ENCODE data around the gene CLDN24. TPM values are rescaled to one million over a fixed set of nuclear protein-coding genes. Genes with fewer than 3 reads are reported as not detected.

CLDN24 gene
- polyA plus RNA-seq, 1 experiment = not detected

- ChIA-PET CTCF (interaction anchor here (0.8 kb wide), 1 partner anchor 15 kb away, joined by 3 read pairs; no protein-coding TSS in a partner anchor), POLR2A (no interaction called here)
- TF ChIP-seq CTCF (IDR thresholded peaks at IDR 0.05; ENCODE audit: low read depth, low read length) = no peak
- no peak overlapping the region for H3K4me3 ChIP-seq (ENCODE audit: low read depth, low read length)
- peaks cover 7% of the 10 kb centered on the region; the same call in 1 of the 2 replicates for H3K9me3 ChIP-seq (ENCODE audit: control insufficient read depth, insufficient read depth, low read length)
- H3K27me3 ChIP-seq (ENCODE audit: control insufficient read depth, insufficient read depth, low read length) = no peaks in the 10 kb centered on the region
- DNase-seq (ENCODE audit: low read depth, low spot score) = no peak
- no peak overlapping the region for H3K27ac ChIP-seq (ENCODE audit: low read depth, low read length)
These were observed 25.3 kb upstream of the CLDN24 start for GRCh38 chr4:183347566-183347965.

GRCh38 chr4:183347146-183347545, 24.9 kb upstream of the CLDN24 start:
- POLR2A ChIA-PET = no interaction called here
- no peak overlapping the region for H3K27ac ChIP-seq (ENCODE audit: low read depth, low read length)
- CTCF ChIA-PET = interaction anchor here (0.6 to 0.8 kb wide), 2 partner anchors 16 to 105 kb away, joined by 3 read pairs; no protein-coding TSS in a partner anchor

GRCh38 chr4:183345261-183345660, 23.0 kb upstream of the CLDN24 start:
- Histone ChIP-seq H3K4me3 (ENCODE audit: low read depth, low read length) (no peak overlapping the region), H3K27ac (ENCODE audit: low read depth, low read length) (no peak overlapping the region), H3K9me3 (ENCODE audit: control insufficient read depth, insufficient read depth, low read length) (peaks cover 7% of the 10 kb centered on the region; the same call in 1 of the 2 replicates), H3K27me3 (ENCODE audit: control insufficient read depth, insufficient read depth, low read length) (no peaks in the 10 kb centered on the region)
- no peak for DNase-seq (ENCODE audit: low read depth, low spot score)
- CTCF ChIA-PET = no interaction called here
- POLR2A ChIA-PET = no interaction called here
- no peak for TF ChIP-seq CTCF (IDR thresholded peaks at IDR 0.05; ENCODE audit: low read depth, low read length)

More at GRCh38 chr4:183347146-183347545, 24.9 kb upstream of the CLDN24 start:
- Histone ChIP-seq H3K9me3 (ENCODE audit: control insufficient read depth, insufficient read depth, low read length) (peaks cover 7% of the 10 kb centered on the region; the same call in 1 of the 2 replicates), H3K4me3 (ENCODE audit: low read depth, low read length) (no peak overlapping the region), H3K27me3 (ENCODE audit: control insufficient read depth, insufficient read depth, low read length) (no peaks in the 10 kb centered on the region)
- no peak for DNase-seq (ENCODE audit: low read depth, low spot score)
- TF ChIP-seq CTCF (IDR thresholded peaks at IDR 0.05; ENCODE audit: low read depth, low read length) = no peak

DNA sequence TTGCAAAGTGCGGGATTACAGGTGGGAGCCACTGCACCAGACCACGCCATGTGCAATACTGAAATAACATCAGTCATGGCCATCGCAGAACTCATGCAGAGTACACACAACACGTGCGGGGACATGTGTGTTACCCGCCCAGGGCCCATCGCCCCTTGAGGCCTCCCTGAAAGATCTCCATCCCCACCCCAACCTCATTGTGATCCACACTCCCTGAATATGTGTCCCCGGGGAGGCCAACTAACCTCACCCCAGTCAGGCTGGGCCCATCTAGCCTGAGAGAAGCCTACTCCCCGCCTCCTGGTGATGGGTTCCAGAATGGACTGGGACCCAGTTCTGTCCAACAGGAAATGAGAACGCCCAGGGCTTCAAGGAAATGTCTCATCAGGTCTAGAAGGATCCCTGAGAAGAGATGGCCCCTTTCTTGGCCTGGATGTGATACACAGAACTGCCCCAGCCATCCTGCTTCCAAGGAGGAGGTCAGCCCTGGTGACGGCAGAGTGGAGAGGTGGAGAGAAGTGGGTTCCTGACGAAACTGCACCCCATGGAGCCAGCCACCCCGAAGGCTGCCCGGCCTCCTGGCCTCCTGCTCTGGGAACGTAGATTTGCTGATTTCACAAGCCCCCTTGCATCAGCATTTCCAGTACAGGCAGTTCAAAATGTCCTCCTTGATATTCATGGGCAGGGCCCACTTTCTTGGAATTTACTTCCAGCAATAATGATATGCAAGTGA, 22.5 kb upstream of the CLDN24 start:
- TF ChIP-seq CTCF (IDR thresholded peaks at IDR 0.05; ENCODE audit: low read depth, low read length) = no peak
- no peak overlapping the region for H3K4me3 ChIP-seq (ENCODE audit: low read depth, low read length)
- CTCF ChIA-PET = interaction anchor here (0.7 kb wide), 2 partner anchors 19 to 434 kb away, joined by 3 to 4 read pairs; no protein-coding TSS in a partner anchor
- H3K27ac ChIP-seq (ENCODE audit: low read depth, low read length) = no peak overlapping the region
- no peak for DNase-seq (ENCODE audit: low read depth, low spot score)
- H3K27me3 ChIP-seq (ENCODE audit: control insufficient read depth, insufficient read depth, low read length) = no peaks in the 10 kb centered on the region
- POLR2A ChIA-PET = interaction anchor here (0.6 kb wide), 1 partner anchor 99 kb away, joined by 4 read pairs; no protein-coding TSS in a partner anchor
- peaks cover 7% of the 10 kb centered on the region; the same call in 1 of the 2 replicates for H3K9me3 ChIP-seq (ENCODE audit: control insufficient read depth, insufficient read depth, low read length)

DNA sequence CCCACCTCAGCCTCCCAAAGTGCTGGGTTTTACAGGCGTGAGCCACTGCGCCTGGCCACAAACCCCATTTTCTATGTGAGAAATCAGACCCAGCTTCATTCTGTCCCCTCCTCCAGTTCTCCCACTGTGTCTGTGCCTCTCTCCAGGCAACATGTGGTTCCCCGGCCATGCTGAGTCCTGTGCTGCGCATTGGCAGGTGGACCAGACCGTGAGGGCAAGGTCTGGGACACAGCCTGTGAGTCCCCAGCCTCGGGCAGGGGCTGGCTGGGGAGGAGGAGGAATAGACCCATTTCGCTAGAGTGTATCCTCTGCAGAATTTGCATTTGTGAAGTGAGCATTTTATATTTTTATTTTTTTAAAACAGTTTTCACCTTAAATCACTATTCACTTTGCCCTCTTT, 21.5 kb upstream of the CLDN24 start:
- Histone ChIP-seq H3K27me3 (ENCODE audit: control insufficient read depth, insufficient read depth, low read length) (no peaks in the 10 kb centered on the region), H3K4me3 (ENCODE audit: low read depth, low read length) (no peak overlapping the region), H3K27ac (ENCODE audit: low read depth, low read length) (no peak overlapping the region), H3K9me3 (ENCODE audit: control insufficient read depth, insufficient read depth, low read length) (peaks cover 7% of the 10 kb centered on the region; the same call in 1 of the 2 replicates)
- POLR2A ChIA-PET = interaction anchor here (0.6 kb wide), 1 partner anchor 100 kb away, joined by 4 read pairs; no protein-coding TSS in a partner anchor
- DNase-seq (ENCODE audit: low read depth, low spot score) = no peak
- TF ChIP-seq CTCF (IDR thresholded peaks at IDR 0.05; ENCODE audit: low read depth, low read length) = no peak
- CTCF ChIA-PET = interaction anchor here (0.6 to 0.7 kb wide), 3 partner anchors 20 to 417 kb away, joined by 3 to 4 read pairs (median 3); no protein-coding TSS in a partner anchor
